GM19395 (cell line): ENCODE results near the gene RPL35A.
A peak's percentile ranks its signal among the peaks of the same experiment; 100 is the strongest.
"Not testable (repeated sequence)": the region's sequence is repeated elsewhere in the genome, so short reads cannot be mapped to it uniquely, and the experiment has no call there.

Experiments
- ATAC-seq: cut with Tn5 transposase; IDR thresholded peaks from one replicate; pipeline ENCODE4 v1.9.1; 2021; ENCODE audit warnings: mild to moderate bottlenecking, moderate library complexity; ENCODE audit not compliant: unreplicated experiment

RPL35A gene

DNA sequence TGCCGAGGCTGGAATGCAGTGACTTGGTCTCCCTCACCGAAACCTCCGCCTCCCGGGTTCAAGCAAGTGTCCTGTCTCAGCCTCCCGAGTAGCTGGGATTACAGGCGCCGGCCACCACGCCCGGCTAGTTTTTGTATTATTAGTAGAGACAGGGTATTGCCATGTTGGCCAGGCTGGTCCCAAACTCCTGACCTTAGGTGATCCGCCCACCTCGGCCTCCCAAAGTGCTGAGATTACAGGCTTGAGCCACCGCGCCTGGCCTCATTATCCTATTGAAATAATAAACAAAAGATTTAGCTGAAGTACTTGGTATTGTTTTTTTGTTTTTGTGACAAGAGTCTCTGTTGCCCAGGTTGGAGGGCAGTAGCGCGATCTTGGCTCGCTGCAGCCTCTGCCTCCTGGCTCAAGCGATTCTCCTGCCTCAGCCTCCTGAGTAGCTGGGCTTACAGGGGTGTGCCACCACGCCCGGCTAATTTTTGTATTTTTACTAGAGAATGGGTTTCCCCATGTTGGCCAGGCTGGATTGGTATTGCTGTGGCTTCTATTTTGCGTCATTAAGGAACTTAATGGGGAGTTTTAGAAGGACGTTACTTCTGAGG is 1.5 kb downstream of the RPL35A start:
- no peak for ATAC-seq

DNA sequence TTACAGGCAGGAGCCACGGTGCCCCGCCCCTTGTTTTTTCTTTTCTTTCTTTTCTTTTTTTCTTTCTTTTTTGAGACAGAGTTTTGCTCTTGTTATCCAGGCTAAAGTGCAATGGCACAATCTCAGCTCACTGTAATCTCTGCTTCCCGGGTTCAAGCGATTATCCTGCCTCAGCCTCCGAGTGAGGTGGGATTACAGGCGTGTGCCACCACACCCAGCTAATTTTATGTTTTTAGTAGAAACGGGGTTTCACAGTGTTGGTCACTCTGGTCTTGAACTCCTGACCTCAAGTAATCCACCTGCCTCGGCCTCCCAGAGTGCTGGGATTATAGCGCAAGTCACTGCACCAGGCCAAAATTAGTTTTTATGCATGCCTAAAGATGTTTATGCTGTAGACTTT is 2.5 kb downstream of the RPL35A start:
- ATAC-seq = no peak

DNA sequence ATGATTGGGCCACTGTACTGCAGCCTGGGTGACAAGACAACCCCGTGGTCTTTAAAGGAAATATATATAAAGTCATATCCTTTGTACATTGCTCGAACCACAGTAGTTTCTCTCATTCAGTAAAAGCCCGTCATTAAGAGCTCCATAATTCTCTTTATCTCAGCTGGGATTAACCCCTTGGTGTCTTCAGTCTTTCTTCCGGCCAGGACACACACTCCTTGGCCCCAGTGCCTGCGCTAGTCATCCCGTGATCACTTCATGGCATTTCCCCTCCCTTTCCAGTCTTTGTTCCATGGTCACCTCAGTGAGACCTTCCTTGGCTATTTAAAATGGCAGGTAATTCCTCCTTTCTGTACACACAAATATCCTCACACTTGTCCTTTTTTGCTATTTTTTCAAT is 3.3 kb downstream of the RPL35A start:
- no peak for ATAC-seq

DNA sequence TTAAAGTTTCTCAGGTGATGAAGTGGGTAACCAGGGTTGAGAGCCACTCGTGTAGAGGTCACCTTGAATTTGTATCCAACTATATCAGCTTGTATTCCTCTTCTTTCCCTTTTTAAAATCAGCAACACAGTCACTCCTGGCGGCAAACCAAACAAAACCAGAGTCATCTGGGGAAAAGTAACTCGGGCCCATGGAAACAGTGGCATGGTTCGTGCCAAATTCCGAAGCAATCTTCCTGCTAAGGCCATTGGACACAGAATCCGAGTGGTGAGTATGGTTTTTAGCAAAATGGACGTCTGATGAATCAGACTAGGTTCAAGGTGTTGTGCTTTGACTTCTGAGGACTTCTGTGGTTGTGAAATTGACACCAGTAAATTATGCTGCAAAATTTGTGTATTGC is 3.9 kb downstream of the RPL35A start:
- no peak for ATAC-seq

DNA sequence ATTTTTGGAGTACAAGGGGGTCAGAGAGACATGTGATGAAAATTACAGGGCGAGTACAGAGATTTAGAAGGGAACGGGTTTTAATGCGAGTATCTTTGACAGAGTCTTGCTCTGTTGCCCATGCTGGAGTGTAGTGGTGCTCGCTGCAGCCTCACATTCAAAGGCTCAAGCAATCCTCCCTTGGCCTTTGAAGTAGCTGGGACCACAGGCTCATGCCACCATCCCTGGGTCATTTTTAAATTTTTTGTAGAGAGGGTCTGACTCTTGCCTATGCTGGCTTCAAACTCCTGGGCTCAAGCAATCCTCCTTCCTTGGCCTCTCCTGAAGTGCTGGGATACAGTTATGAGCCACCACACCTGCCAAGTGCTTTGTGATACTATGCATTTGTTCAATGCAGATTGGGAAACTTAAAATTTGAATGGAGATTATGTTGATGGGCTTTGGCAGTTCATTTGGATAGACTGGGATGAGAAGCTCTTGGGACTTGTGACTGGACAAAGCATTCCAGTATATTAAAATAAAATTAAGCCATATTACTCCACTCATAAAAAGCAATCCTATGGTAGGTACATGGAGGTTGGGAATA is 6.0 kb downstream of the RPL35A start:
- no peak for ATAC-seq

DNA sequence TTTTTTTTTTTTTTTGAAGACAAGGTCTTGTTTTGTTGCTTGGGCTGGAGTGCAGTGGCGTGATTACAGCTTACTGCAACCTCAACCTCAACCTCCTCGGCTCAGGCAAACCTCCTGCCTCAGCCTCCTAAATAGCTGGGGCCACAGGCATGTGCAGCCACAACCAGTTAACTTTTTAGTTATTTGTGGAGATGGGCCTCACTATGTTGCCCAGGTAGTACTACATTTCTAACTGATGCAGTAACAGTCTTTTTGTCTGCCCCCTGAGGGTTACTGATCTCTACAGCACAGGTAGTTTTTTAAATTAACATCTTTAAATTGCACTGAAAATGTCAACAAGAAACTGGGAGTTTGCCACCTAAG is 6.6 kb downstream of the RPL35A start:
- no peak for ATAC-seq

DNA sequence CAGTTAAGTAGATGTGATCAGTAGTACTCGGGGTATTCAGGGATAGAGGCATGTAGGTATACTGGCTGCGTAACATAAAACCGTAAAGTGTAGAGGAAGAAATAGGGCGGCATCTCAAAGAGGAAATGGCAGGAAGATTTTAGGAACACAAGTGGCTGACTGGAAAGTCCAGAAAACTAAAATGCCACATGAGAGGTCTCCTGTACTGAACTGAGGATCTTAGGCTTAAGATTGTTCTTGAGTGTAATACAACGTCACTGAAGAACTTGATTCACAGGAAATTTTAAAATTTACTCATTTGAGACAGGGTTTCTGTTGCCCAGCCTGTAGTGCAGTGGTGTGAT is 7.8 kb downstream of the RPL35A start:
- no peak for ATAC-seq

DNA sequence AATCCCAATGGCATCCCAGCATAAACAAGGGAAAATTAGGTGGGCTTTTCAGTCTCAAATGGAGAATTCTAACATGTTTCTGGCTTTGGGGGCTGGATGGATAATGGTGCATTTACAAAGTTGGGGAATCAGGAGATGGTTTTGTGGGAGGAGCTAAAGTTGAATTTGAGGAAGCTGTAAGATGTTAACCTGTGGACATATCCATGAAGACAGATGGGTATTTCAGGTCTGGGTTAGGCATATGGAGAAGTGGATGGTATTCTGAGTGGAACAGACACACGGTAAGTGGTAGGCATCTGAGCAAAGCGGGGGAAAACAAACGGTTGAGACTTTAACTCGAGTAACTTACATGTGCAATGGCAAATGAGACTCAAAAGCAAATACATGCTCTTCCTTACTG is 8.4 kb downstream of the RPL35A start:
- no peak for ATAC-seq

DNA sequence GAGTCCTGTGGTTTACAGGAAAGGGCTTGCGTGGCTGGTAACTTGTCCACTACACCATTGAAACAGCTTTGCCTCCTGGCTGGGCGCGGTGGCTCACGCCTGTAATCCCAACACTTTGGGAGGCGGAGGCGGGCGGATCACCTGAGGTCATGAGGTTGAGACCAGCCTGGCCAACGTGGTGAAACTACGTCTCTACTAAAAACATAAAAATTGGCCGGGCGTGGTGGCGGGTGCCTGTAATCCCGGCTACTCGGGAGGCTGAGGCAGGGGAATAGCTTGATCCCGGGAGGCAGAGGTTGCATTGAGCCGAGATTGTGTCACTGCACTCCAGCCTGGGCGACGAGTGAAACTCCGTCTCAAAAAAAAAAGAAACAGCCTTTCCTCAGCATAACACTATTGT is 8.9 kb downstream of the RPL35A start:
- not testable (repeated sequence) for ATAC-seq

DNA sequence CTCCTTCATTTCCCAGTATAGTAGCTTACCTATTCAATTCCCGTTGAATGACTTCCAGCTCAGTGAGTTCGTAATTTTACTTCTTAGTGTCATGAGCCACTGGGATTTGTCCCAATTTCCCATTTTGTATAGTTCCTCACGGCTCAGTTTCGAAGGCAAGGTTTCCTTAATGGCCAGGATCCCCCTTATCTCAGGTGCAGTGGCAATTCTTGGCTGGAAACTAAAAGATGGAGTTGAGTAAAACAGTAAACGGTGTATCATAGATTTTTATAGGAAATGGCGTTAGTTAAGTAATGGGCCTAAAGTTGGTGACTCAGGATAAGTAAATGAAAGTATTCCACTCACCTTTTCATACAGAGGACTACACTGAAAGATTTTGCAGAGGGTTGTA is 9.5 kb downstream of the RPL35A start:
- ATAC-seq = no peak

DNA sequence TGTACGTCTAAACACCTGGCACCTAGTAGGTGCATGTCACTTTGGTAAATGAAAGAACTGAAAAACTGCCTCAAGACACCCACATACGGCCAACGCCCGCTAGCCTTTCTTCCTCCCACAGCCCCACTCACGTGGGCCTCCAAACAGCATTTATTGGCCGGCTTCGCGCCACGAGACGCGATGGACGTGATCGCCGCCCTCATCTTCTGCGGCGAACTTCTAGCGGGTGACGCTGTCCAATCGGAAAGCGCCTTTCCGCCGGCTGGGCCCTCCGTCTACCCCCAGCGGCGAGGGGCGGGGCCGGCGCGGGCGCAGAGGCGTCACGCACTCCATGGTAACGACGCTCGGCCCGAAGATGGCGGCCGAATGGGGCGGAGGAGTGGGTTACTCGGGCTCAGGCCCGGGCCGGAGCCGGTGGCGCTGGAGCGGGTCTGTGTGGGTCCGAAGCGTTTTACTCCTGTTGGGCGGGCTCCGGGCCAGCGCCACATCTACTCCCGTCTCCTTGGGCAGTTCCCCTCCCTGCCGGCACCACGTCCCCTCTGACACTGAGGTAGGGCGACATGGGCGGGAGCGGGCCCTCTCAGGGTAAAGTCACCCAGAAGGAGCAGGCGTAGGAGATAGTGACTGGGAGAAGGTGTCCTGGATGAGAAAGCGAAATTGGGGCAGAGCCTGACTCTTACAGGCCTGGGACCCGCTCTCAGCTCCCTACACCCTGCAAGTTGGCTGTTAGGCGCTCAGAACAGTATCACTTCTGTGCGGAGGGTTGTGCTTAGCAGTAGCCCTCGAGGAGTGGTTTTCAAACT is 10.1 kb downstream of the RPL35A start, which contains the start of gene LMLN:
LMLN (plus strand) TSS at position 327 of the 803 bp plus-strand sequence; CDS start at position 356, 29 bp downstream.
- peak; percentile 96 for ATAC-seq

DNA sequence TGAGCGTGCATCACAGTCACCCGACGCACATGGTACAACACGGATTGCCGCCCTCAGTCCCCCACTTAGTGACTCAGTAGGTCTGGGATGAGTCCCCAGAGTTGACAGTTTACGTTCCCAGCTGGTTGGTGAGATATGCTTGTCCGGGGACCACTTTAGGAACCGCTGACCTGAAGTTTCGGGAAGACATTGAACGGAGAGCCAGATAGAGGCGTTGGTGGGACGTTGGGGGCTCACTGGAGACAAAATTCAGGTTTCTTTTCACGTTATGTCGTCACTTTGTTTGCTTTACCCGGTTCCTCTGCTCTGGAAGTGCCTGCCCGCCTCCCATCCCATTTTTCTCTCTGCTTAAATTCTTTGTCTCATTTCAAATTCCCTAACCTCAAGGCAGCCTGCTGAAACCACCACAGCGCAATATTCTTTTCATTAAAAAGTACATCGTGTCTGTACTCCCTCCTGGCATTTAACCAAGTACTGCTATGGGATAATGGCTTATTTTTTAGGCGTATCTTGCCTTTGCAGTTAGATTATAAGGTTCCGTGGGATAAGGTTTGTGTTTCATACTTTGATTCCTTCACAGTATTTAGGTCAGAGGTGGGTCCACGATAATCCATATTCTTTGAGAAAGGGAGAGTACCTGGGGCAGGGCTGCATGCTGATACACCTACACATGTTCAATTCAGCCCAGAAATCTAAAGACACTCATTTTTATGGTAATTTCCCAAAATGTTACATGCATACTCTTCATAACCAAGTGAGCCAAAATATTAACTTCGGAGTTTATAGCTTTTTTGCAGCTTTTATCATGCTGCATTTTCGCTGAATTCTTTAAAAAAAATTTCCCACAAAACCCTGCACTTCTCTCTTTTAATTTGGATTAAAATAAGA is 10.9 kb downstream of the RPL35A start:
- no peak for ATAC-seq

DNA sequence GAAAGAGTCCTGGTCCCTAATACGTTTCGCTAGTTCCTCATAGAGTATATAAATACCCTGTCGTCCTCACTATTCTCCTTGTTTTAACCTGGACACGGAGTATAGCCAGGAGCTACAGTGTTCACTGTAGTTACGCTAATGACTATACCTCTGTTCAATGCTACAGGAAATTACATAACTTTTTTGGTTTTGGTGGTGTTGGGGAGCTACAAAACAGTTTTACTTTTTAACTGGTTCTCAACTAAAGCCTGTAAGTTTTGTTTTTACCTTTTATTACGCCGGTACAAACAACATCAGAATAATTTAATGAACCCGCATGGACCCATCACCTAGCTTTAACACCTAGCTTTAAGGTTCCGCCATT is 11.6 kb downstream of the RPL35A start:
- no peak for ATAC-seq

DNA sequence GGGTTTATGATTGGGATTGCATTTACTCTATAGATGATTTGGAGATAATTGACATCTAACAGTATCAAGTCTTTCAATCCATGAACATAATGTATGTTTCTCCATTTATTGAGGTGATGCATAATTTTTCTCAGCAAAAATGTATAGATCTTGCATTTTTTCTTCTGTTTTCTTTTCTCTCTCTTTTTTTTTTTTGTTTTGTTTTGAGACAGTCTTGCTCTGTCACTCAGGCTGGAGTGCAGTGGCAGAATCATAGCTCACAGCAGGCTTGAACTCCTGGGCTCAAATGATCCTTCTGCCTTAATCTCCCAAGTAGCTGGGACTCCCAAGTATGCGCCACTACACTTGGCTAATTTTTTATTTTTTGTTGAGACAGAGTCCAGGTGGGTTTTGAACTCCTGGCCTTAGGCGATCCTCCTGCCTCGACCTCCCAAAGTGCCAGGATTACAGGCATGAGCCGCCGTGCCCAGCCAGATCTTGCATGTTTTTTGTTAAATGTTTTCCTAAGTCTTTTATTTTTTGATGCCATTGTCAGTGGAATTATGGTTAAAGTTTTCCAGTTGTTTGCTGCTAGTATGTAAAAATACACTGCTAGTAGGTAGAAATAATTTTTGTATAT is 13.1 kb downstream of the RPL35A start:
- no peak for ATAC-seq

DNA sequence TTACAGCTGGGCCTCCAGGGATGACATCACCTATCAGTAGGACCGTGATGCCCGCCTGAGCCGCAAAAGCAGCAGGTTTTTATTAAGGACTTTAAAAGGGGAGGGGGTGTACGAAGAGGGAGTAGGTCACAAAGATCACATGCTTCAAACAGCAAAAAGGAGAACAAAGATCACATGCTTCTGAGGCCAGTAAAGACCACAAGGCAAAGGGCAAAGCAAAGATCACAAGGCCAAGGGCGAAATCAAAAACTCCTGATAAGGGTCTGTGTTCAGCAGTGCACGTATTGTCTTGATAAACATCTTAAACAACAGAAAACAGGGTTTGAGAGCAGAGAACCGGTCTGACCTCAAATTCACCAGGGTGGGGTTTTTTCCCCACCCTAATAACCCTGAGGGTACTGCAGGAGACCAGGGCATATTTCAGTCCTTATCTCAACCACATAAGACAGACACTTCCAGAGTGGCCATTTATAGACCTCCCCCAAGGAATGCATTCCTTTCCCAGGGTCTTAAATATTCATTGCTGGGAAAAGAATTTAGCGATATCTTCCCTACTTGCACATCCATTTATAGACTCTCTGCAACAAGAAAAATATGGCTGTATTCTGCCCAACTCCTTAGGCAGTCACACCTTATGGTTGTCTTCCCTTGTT is 17.5 kb downstream of the RPL35A start:
- ATAC-seq = not testable (repeated sequence)

DNA sequence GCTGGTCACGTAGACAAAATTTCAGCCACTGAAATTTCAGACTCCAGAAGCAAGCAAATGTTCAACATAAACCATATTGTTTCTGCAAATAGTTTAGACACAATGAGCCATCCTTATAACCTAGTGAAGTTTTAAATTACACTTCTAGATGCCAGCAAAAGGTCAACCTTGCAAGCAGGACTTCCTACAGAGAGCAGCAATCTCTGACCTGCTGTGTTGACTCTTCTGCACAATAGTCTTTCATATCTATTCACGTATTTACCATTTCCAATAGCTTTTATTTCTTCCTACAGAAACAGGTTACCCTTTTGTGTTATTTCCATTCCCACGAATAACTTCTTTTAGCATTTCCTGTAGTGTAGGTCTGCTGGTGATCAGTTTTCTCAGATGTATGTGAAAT is 20.6 kb downstream of the RPL35A start:
- no peak for ATAC-seq

DNA sequence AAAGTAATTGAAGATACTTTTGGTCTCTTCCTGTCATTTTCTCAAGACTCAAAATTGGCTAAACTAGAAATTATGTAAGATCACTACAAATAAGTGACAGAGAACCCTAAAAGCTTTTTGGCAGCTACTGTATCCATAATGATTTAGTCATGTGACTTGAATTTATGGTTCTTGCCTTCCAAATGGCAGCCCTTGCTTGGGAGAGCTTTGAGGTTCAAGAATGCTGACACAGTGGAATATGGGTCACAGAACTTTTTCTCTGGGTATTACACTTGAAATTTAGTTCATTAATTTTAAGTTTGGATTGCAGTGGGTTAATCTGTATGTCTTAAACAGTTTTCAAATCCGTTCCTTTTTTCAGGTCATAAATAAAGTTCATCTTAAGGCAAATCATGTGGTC is 24.0 kb downstream of the RPL35A start:
- ATAC-seq = no peak

DNA sequence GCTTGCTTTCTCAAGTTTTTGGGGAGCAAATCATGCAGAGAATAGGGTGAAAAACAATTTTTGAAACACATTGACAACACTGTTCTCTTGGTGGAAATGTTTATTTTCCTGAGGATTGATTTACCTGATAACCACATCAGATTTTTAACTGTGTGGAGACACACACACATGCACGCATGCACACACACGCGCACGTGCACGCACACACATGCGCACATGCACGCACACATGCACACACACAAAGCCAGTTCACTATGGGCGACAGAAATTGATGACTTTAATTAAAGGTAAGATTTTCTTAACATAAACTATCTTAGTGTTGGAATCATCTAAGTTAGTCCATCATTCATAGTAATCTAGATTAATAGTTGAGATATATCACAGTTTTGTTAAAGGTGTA is 25.3 kb downstream of the RPL35A start:
- ATAC-seq = no peak

DNA sequence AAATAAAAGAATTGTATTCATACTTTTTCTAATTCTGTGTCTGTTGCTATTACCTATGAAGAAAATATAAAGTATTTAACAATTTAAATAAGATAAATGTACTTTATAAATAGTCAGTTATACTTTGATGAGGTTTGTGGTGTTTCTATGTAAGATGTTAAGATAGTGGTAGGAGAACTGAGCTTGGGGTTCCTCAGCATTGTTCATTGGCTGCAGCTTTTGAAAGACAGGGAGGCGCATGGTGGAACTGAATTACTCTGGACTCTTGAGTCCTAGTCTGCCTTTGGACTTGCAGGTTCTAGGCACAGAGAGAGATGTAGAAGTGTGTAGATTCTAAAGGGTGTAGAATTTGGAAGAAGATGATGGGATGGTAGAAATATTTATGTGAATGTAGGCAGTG is 33.1 kb downstream of the RPL35A start:
- ATAC-seq = no peak

DNA sequence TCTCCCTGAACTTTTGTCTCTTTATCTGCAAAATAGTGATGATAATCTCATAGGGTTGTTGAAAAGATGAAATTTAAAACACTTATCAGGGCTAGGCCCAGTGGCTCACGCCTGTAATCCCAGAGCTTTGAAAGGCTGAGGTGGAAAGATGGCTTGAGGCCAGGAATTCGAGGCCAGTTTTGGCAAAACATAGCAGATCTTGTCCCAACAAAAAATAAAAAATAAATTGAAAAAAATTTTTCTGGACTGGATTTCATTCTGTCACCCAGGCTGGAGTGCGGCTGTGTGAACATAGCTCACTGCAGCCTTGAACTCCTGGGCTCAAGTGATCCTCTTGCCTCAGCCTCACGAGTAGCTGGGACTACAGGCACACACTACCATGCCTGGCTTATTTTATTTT is 39.7 kb downstream of the RPL35A start:
- ATAC-seq = no peak

DNA sequence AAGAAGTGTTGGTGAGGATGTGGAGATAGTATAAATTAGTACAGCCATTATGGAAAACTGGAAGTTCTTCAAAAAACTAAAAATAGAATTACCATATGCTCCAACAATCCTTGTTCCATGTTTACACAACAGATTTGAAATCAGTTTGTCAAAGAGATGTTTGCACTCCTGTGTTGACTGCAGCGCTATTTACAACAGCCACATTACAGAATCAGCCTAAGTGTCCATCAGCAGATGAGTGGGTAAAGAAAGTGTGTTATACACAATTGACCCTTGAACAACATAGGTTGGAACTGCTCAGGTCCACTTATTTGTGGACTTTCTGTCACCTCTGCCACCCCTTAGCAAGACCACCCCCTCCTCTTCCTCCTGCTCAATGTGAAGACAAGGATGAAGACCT is 44.7 kb downstream of the RPL35A start:
- ATAC-seq = no peak
